DOHH2 (cell line): Measurements from ENCODE around the gene SPRR3.

Source experiments
- CTCF ChIP-seq: fragments of 200-600 bp; sonication (generic); IDR thresholded peaks from one replicate; pipeline ENCODE4 v1.5.1; 2014; ENCODE audit warnings: antibody characterized with exemption, mild to moderate bottlenecking, low read depth, low read length; ENCODE audit not compliant: poor library complexity, severe bottlenecking
- EZH2phosphoT487 ChIP-seq: fragments of 200-600 bp; sonication (generic); IDR thresholded peaks from 2 replicates; pipeline ENCODE4 v1.6.1; 2017; ENCODE audit warnings: borderline replicate concordance, mild to moderate bottlenecking, antibody characterized with exemption, low read length, moderate library complexity, mixed read lengths

DNA sequence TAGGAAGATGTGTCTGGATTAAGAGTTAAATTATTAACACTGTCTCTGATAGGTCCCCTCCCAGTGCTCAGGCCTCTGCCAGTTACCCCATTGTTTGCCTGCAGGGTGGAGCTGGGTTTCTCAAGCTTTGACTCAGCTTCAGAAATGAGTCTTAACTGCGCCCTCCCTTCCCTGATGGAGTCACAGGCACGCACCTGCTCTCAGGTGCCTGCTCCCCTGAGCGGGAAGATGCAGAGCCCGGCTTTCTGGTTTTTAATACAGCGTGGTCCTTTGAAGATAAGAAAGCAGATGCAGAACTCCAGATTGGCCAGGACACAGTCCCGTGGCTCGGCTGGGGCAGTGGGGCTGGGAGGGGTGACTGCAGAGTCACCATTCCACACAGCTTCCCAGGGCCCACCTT is 34.3 kb upstream of the SPRR3 start:
- TF ChIP-seq CTCF (no peak), EZH2phosphoT487 (no peak)
